ENCODE data around the gene SMCO2.

GRCh38 chr12:27431185-27431584 is 15.4 kb upstream of the SMCO2 start:
- TF ChIP-seq CTCF (IDR thresholded peaks at IDR 0.05): no peak
- TF ChIP-seq POLR2A (IDR thresholded peaks at IDR 0.05): no peak

All from adrenal gland (tissue), 5 donors.